Measurements from ENCODE around the gene SEC11C.

Gene SEC11C

DNA sequence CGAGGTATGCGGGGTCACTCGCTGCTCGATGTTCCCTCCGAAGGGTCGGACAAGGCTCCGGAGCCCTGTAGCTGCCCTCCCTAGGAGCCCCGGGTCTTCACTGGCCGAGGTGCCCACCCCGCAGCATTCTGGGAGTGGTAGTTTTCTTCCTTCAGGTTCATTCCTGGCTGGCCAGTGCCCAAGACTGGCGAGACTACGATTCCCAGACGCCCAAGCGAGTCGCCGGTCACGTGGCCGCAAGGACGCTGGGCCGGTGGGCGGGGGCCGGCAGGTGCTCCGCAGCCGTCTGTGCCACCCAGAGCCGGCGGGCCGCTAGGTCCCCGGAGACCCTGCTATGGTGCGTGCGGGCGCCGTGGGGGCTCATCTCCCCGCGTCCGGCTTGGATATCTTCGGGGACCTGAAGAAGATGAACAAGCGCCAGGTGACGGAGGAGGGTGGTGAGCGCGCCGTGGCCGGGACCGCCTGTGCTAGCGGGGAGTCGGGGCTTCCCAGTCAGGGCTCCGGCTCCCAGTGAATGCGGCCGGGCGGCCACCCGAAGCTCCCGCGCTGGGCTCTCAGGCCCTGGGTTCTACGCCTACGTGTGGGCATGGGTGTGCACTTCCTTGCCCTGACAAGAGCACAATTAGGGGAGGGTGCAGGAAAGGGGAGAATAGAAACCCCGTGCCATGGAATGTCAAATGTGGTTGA is at the start of gene SEC11C:
SEC11C (plus strand) TSS at position 270 of the 687 bp plus-strand sequence; CDS start at position 335, 65 bp downstream.
- in situ Hi-C loops (cut with HindIII; ENCODE audit: low pct_unique_long_range_greater_than_20kb, low sequenced_read_pairs): no loop called here
- no peak for TF ChIP-seq JUND (IDR thresholded peaks at IDR 0.05; ENCODE audit: low read depth)
- DNase-seq (ENCODE audit: low read depth in 1 of 2, low spot score in 1 of 2): peak; percentile 77 to 97

DNA sequence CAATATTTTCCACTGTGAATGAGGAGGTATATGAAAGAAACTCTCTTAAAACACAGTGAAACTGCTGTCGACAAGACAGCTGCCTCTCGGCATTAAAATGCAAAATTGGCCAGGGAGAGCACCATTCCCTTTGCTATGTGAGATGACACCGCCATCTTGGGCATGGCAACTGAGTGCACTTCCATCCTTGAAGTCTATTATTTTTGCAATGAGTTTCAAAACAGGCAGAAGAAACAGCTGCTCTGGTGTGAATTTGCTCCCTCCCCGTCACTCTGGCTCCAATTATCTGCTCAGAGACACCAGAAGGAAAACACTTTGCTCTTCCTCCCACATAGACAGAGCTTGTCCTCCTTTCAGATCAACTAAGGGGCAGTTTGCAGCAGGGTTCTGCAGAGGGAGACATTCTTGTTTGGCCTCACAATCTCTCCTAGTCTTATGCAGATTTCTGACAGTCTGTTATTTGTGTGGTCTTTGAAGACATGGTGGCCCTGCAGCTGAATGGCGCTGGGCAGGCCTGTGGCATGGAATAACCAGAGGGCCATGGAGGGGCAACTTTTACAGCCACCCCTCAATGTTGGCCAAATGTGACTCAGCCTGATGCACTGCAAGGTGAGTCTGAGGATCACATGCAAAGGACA is 48.6 kb upstream of the SEC11C start:
- in situ Hi-C loops (cut with HindIII; ENCODE audit: low pct_unique_long_range_greater_than_20kb, low sequenced_read_pairs): no loop called here
- no peak for TF ChIP-seq JUND (IDR thresholded peaks at IDR 0.05; ENCODE audit: low read depth)
- DNase-seq (ENCODE audit: low read depth in 1 of 2, low spot score in 1 of 2): no peak

DNA sequence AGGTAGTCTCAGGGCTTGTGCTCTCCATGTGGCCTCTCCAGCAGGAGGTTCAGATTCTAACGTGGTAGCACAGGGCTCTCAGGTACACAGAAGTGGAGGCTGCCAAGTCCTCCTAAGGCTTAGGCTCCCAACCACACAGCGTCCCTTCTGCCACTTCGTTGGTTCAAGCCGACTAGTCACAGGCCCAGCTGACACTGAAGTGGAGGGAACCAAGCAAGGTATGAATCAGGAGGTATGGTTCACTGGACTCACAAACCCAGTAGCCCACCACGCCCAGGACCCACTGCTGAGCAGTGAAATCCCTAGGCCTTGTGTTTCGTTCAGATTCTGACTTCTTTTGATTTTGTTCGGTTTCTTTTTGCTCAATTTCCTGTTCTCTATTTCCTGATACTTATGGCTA is 46.0 kb upstream of the SEC11C start:
- no peak for TF ChIP-seq JUND (IDR thresholded peaks at IDR 0.05; ENCODE audit: low read depth)
- DNase-seq (ENCODE audit: low read depth in 1 of 2, low spot score in 1 of 2): no peak
- in situ Hi-C loops (cut with HindIII; ENCODE audit: low pct_unique_long_range_greater_than_20kb, low sequenced_read_pairs): no loop called here

DNA sequence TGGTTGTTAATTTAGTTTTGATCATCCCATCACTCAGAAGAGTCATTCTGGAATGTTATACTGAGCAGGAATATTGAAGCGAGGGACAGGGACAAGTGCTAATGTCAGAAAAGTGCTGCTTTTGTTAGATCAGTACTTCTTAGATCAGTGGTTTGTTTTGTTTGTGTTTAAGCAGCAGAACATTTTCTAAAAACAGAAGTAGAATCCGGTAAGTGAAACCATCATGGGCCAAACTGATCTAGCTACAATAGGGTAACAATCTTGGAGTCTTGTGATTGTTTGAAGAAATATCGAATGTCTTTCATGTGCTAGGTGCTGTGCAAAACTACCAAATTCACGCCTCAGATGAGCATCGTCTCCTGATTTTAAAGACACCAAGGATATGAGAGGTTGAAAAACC is 45.1 kb upstream of the SEC11C start:
- in situ Hi-C loops (cut with HindIII; ENCODE audit: low pct_unique_long_range_greater_than_20kb, low sequenced_read_pairs): no loop called here
- no peak for TF ChIP-seq JUND (IDR thresholded peaks at IDR 0.05; ENCODE audit: low read depth)
- no peak for DNase-seq (ENCODE audit: low read depth in 1 of 2, low spot score in 1 of 2)

DNA sequence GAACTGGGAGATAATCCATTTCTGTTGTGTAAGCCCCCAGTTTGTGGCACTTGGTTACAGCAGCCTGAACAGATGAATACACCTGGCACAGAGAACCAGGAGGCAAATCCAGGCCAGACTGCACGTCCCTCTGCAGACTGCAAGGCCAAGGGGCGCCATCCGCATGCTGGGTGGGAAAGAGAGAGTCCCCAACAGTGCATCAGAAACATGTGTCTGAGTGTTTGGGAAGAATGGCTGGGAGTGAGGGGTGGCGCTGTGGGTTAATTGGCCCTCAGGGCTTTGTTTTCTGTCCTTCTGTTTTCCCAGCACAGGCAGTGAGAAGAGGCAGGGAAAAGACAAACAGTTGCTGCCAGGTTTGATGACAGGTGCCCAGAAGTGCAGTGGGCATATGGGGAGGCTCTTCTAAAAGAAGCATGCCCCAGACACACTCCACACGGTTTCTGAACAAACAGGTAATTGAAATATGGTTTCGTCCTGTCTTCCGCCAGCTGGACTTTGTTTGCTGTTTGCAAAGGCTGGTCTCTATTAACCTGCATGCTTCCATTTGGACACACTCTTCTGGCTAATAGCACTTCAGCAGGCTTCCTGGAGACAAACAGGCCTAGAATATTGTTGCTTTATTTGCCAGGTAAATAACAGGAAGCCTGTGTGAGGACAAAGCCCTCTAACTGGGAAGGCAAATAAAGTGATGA is 43.4 kb upstream of the SEC11C start:
- TF ChIP-seq JUND (IDR thresholded peaks at IDR 0.05; ENCODE audit: low read depth): no peak
- in situ Hi-C loops (cut with HindIII; ENCODE audit: low pct_unique_long_range_greater_than_20kb, low sequenced_read_pairs): no loop called here
- no peak for DNase-seq (ENCODE audit: low read depth in 1 of 2, low spot score in 1 of 2)

DNA sequence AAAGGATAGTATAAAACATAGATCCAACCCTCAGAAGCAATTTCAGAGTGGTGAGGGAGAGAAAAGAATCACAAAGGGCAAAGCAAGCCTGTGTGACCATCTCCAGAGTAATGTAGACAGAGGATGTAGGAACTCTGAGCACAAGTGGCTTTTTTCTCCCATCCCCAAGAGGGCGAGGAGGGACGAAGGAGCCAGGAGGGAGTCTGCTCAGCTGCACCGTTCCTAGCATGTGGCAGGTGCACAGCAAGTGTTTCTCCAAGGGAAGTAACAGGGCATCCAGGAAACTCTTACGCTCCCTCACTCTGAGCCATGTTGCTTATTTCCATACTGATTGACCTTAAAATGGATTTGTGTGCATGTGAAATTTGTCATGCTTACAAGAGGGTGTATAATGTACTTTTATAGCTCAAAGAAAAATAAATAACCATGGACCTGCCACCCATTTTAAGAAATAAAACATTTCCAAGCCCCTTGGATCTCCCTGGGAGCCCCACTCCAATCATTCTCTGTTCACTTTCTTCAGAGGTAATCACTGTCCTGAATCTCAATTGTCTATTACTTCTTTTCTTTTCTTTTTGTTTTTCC is 37.8 kb upstream of the SEC11C start:
- DNase-seq (ENCODE audit: low read depth in 1 of 2, low spot score in 1 of 2): no peak
- TF ChIP-seq JUND (IDR thresholded peaks at IDR 0.05; ENCODE audit: low read depth): no peak
- in situ Hi-C loops (cut with HindIII; ENCODE audit: low pct_unique_long_range_greater_than_20kb, low sequenced_read_pairs): no loop called here

DNA sequence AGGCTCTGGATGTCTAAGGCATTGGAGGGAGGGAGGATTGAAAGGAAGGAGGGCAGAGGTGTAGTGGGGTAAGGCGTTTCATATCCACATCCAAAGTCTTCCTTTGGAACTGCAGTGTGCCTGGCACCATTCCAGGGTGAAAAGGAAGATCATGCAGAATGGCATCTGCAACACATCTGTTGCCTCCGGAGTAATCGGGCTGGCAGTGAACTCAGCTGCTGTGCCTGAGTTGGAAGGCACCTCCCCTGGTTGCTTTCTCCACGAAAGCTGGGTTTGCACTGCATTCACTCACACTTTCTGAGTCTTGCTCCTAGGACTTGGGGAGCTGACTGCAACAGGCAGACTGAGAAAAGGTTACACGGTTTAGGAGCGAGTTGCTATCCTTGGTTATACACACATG is 30.3 kb upstream of the SEC11C start:
- in situ Hi-C loops (cut with HindIII; ENCODE audit: low pct_unique_long_range_greater_than_20kb, low sequenced_read_pairs): no loop called here
- no peak for DNase-seq (ENCODE audit: low read depth in 1 of 2, low spot score in 1 of 2)
- no peak for TF ChIP-seq JUND (IDR thresholded peaks at IDR 0.05; ENCODE audit: low read depth)

DNA sequence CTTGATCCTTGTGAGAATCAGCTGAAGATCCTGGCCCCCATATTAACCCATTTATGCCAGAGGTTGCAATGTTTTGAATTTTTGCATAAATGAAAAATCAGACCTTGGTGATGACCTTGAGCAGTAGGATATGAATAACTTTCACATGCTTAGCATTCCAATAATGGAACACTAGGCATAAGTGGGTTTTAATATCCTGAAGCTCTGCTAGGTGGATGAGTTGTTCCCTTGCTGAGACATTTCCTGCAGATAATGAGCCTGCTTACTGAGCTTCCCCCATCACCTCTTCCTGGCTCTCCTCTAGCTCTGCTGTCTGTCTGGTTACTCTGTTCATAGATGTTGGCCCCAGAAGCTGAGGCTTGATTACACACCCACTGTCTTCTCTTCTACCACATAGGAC is 25.5 kb upstream of the SEC11C start:
- no peak for TF ChIP-seq JUND (IDR thresholded peaks at IDR 0.05; ENCODE audit: low read depth)
- in situ Hi-C loops (cut with HindIII; ENCODE audit: low pct_unique_long_range_greater_than_20kb, low sequenced_read_pairs): no loop called here
- DNase-seq (ENCODE audit: low read depth in 1 of 2, low spot score in 1 of 2): no peak

DNA sequence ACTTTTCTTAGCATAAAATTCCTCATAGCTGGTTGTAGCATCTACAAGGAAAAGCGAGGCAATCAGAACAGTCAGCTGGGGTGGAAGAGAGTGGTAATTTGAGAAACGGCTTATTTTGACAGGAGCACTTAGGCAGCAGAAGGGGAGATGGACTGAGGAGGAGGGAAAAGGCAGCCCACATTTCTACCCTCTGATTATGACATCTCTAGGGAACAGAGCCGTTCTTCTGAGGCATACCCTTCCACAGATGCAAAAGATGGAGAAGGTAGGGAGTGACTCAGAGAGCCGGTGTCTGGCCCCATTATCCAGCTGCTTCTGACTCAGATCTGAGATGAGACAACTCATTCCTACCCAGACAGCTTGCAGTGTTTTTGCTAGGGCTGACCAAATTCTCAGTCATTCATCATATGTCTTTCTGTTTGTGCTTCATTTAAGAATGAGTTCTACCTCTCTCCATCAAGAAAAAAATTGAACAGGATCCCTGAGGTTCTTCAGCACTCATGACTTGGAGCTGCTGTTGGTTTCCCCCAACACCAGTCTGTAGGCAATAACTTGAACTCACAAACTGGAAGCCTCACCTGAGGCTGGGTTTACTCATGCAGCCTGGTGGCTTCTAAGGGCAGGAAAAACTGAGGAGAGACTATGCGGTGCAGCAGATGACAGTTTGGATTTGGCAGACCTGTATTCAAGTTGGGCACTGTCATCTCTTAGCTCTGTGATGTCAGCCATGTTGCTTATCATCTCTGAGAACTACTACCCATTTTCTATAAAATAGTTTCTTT is 15.9 kb upstream of the SEC11C start:
- no peak for DNase-seq (ENCODE audit: low read depth in 1 of 2, low spot score in 1 of 2)
- TF ChIP-seq JUND (IDR thresholded peaks at IDR 0.05; ENCODE audit: low read depth): no peak
- in situ Hi-C loops (cut with HindIII; ENCODE audit: low pct_unique_long_range_greater_than_20kb, low sequenced_read_pairs): no loop called here

DNA sequence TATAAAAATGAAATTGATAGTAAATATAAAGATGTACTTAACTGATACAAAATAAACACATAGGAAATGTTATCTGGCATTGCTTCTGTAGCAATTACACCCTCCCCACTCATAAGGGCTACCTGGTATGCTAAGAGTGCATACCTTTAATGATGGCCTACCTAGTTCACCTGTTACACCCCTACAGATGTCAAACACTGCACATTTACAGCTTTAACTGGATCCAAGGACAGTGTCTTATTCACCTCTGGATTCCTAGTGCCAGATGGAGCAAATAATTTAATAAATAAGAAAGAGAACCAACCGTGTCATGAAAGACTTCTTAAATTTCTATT is 15.3 kb upstream of the SEC11C start:
- in situ Hi-C loops (cut with HindIII; ENCODE audit: low pct_unique_long_range_greater_than_20kb, low sequenced_read_pairs): no loop called here
- DNase-seq (ENCODE audit: low read depth in 1 of 2, low spot score in 1 of 2): no peak
- TF ChIP-seq JUND (IDR thresholded peaks at IDR 0.05; ENCODE audit: low read depth): no peak

DNA sequence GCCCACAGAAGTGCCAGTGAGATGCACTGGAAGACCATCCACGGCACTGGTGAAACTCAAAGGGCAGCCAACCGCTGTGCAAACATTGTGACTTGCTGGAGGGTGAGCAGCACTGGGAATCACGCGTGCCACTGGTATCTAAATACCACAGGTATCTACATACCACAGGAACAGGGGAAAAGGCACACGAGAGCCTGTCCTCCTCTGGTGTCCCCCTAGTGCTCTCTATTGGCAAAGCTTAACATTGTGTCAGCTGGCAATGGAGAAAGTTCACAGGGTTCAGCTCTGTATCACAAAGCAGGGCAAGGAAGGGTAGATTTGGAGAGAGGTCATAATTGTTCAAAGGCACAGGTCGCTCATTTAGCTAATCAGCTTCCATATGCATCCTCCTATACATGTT is 12.6 kb upstream of the SEC11C start:
- no peak for TF ChIP-seq JUND (IDR thresholded peaks at IDR 0.05; ENCODE audit: low read depth)
- no peak for DNase-seq (ENCODE audit: low read depth in 1 of 2, low spot score in 1 of 2)
- in situ Hi-C loops (cut with HindIII; ENCODE audit: low pct_unique_long_range_greater_than_20kb, low sequenced_read_pairs): no loop called here

DNA sequence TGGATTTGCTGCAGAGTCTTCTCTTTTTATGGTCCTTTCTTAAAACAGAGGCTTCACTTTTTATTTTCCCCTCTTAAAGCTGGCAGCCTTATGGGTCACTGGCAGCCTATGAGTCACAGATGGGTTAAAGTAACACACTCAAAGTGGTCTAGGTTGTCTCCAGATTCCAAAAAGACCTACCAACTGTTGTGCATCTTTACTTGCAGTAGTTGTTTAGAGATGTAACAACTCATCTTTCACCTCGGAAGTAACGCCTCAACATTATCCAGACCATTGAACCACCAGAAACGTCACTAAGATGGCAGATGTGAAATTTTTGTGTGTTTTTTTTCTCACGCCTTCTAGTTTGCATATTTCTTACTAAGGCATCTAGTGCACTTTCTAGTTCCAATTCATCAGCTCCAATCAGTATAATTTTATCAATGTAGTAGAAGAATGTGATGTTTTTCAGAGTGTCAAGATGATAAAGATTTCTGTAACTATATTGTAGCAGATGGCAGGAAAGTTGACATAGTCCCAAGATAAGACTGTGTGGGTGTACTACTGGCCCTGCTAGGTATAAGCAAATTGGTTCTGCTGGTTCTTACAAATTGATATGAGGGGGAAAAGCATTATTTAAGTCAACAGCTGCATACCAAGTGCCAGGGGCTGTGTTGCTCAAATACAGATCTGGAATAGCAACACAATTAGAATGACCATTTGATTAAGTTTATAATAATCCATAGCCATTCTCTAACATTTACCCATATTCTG is 9.6 kb upstream of the SEC11C start:
- in situ Hi-C loops (cut with HindIII; ENCODE audit: low pct_unique_long_range_greater_than_20kb, low sequenced_read_pairs): no loop called here

More for the DNA sequence above, 9.6 kb upstream of the SEC11C start:
- TF ChIP-seq JUND (IDR thresholded peaks at IDR 0.05; ENCODE audit: low read depth): no peak
- DNase-seq (ENCODE audit: low read depth in 1 of 2, low spot score in 1 of 2): no peak
